Kasumi-1 (cell line): ENCODE results near the gene PPP3CB.

Source experiments
- DNase-seq, 2 experiments: peaks; one replicate each; lab custom pipeline; 2025; lab: John Stamatoyannopoulos, UW

PPP3CB gene

GRCh38 chr10:73495884-73496674 lies at the start of gene PPP3CB:
TSS of gene PPP3CB (minus strand) at chr10:73496024. CDS start at chr10:73495889, 135 bp downstream.
- peak; percentile 99 to 100 for DNase-seq

- DNase-seq, result no peak
Measured at GRCh38 chr10:73545357-73545756, 49.5 kb upstream of the PPP3CB start.

- no peak for DNase-seq
Measured at GRCh38 chr10:73537709-73538108, 41.9 kb upstream of the PPP3CB start.

- DNase-seq, result no peak
Measured at GRCh38 chr10:73537288-73537687, 41.5 kb upstream of the PPP3CB start.

- no peak for DNase-seq
Measured at GRCh38 chr10:73534857-73535256, 39.0 kb upstream of the PPP3CB start.

GRCh38 chr10:73529089-73529832 lies 33.4 kb upstream of the PPP3CB start:
- DNase-seq, result peak; percentile 98 to 99

GRCh38 chr10:73522263-73522662 lies 26.4 kb upstream of the PPP3CB start:
- no peak for DNase-seq

GRCh38 chr10:73519336-73519735 lies 23.5 kb upstream of the PPP3CB start:
- no peak for DNase-seq

GRCh38 chr10:73517166-73517888 lies 21.5 kb upstream of the PPP3CB start:
- no peak for DNase-seq

- no peak for DNase-seq
Measured at GRCh38 chr10:73512207-73512743, 16.5 kb upstream of the PPP3CB start.

GRCh38 chr10:73509695-73510094 lies 13.9 kb upstream of the PPP3CB start:
- DNase-seq, result no peak

GRCh38 chr10:73506491-73506890 lies 10.7 kb upstream of the PPP3CB start:
- no peak for DNase-seq

GRCh38 chr10:73506074-73506473 lies 10.2 kb upstream of the PPP3CB start:
- DNase-seq, result no peak

GRCh38 chr10:73503037-73503436 lies 7.2 kb upstream of the PPP3CB start:
- DNase-seq, result no peak

- DNase-seq, result peak; percentile 51 to 69
Measured at GRCh38 chr10:73501651-73502050, 5.8 kb upstream of the PPP3CB start.

- no peak for DNase-seq
Measured at GRCh38 chr10:73497623-73498022, 1.8 kb upstream of the PPP3CB start.

GRCh38 chr10:73495226-73495883 lies 469 bp downstream of the PPP3CB start:
- peak; percentile 83 to 89 for DNase-seq

- no peak for DNase-seq
Measured at GRCh38 chr10:73494877-73495225, 973 bp downstream of the PPP3CB start.

GRCh38 chr10:73494213-73494612 lies 1.6 kb downstream of the PPP3CB start:
- no peak for DNase-seq

GRCh38 chr10:73493781-73494180 lies 2.0 kb downstream of the PPP3CB start:
- DNase-seq, result no peak

GRCh38 chr10:73486601-73487000 lies 9.2 kb downstream of the PPP3CB start:
- no peak for DNase-seq

GRCh38 chr10:73485320-73485719 lies 10.5 kb downstream of the PPP3CB start:
- DNase-seq, result no peak
